EH (cell line): ENCODE data around the gene KIF1A.

Experiments
- DNase-seq: peaks from one replicate; pipeline ENCODE4 v3.0.0-alpha.2; 2015; ENCODE audit warnings: low read depth

Gene KIF1A

DNA sequence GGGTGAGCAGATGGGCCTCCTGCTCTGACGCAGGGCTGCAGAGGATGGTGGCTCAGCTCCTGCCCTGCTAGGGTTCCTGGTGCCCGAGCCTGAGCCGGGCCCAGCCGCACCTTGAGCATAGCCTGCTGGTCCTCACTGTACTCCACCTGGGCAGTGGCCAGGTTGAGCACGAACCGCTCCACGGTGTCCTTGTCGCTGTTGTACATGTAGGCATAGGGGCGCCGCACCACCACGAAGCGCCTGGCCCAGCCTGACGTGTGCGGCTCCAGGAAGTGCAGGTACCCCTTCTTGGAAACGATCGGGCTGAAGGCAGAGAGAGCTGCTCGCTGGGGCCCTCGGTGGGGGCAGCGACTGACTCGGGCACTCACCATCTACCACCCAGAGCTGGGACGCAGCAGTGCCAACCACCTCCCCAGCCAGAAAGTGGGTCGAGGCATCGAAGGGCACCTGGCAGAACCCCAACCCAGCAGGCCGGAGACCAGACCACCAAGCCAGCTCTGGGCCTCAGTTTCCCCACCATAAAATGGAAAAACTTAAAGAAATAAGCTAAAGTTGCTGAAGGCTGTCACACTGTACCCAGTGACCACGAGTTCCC lies 101.0 kb downstream of the KIF1A start:
- DNase-seq: no peak

GRCh38 chr2:240717681-240718581 lies 102.1 kb downstream of the KIF1A start:
- DNase-seq: no peak

DNA sequence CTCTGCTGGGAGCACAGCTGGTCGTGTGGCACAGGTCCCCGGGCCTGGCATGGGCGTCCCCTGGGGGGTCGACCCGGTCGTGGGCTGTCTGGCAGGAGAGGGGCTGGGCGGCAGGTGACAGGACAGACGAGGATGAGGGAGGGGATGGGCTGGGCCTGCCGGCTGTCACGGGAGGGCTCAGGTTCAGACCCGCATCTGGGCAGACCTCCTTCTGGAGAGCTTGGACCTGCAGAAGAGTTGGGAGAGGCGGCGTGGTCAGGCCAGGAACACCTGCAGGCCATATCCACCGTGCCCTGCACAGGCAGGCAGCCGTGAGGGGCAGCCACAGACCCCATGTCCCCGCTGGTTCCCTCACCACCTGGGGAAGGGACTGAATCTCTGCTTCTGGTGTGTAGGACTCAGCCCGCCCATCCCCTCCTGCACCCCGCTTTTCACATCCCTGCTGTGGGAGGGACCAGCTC lies 102.8 kb downstream of the KIF1A start:
- no peak for DNase-seq

DNA sequence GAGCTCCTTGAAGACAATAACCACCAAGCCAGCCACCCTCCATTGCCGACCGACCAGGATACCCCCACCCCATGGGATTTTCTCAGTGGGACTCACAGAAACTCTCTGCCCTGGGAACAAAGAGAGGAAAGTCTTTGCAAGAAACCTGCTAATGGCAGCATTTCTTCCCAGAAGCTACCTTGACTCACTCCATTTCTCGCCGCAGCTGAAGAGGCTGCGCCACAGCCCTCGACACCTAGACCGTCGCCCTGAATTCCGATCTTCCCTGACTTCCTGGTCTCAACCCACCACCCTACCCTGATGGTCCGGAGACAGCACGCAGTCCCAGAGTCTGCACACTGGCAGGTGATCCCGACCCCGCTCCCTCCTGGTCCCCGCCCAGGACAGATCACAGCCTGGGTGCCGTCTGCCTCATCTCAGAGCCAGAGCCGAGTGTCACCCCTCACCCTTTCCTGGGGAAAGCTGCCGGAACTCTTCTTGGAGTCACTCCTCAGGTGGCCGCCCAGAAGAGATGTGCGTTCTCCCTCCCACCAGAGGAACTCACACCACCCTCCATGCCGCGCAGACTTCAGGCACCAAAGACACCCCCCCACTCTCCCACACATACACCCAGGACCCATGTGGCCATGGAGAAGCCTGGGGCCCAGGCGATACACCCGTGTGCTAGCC lies 103.8 kb downstream of the KIF1A start:
- no peak for DNase-seq

DNA sequence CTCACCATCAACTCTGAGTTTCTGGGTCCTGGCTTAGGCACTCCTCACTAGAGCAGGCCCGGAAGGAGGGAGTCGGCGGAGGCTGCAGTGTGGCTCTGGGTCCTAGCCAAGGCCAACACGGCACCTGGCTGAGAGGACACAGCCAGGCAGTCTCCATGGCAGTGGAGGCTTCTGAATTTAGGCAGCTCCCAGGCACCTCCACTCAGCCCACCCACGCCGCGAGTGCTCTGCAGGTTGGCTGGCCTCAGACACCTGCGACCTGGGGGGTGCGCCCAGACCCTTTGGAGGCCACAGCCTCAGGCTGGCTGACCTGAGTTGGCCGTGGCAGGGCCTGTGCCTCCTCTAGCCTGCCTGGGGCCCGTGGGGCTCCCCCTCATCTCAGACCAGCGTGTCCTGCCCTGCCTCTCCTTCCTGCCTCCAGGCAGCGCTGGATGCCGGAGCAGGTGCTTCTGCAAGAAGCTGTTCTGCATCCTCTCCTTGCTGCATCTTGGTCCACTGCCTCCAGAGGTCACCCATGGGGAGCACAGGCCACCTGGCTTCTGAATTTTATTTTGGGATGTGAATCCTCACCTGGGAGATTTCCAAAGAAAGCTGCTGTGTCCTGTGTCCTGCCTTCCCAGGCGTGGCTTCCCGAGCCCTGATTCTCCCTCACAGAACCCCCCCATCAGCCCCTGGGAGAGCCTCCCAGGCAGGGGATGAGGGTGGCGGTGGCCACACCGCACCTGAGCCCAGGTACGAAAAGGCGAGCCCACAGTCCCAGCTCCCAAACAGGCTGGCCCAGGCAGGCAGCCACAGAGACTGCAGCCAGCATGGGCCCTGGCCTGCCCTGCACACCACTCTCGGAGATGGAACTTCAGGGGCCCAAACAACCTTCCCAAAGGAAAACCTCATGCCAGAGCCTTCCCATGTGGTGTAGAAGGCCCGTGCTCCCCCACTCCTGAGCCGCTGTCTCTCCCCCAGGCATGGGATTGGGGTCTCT lies 105.0 kb downstream of the KIF1A start:
- DNase-seq: no peak

DNA sequence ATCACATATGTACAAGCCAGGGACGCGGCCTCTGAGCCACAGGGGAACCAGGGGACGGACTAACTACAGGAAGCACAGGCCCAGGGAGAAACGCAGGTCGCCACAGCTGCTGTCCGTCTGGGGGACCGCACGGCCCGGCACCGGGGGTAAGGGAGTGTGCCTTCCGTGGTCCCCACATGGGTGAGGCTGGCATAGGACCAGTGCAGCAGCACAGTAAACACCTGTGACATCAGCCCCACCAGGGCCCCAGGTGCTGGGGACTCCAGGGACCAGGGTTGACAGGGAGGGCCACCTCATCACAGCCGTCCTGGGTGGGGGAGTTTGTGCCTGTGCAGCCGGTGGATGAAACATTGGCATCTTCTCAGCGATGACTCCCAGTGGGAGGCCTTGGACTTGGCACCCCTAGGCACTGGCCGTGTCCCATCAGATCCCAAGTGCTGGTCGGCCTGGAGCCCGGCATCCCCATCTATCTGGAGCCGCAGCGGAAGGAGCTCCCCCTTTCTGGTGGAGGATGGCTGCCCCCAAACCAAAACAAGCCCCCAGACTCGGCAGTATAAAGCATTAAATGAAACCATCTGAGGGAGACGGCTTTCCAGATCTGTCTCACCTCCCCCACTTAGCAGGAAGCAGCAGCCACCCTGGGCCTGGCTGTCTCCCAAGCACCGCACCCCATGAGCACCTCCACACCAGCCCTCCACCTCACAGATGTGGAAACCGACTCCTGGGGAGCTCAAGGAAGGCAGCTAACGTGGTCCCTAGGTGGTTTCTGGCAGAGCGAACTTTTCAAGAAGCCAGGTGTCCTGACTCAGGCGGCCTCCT lies 105.9 kb downstream of the KIF1A start:
- no peak for DNase-seq

- no peak for DNase-seq
Observed at GRCh38 chr2:240713071-240713927, 106.7 kb downstream of the KIF1A start.

GRCh38 chr2:240712121-240712520 lies 107.9 kb downstream of the KIF1A start:
- no peak for DNase-seq

GRCh38 chr2:240711701-240712100 lies 108.3 kb downstream of the KIF1A start:
- no peak for DNase-seq

- DNase-seq: no peak
Observed at GRCh38 chr2:240711296-240711695, 108.7 kb downstream of the KIF1A start.

DNA sequence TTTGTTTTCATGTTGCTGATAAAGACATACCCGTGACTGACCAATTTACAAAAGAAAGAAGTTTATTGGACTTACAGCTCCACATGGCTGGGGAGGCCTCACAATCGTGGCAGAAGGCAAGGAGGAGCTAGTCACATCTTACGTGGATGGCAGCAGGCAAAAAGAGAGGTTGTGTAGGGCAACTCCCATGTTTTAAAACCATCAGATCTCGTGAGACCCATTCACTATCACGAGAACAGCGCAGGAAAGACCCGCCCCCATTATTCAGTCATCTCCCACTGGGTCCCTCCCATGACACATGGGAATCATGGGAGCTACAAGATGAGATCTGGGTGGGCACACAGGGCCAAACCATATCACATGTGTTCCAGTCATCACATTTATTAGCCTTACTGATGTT lies 111.6 kb downstream of the KIF1A start:
- DNase-seq: no peak

GRCh38 chr2:240707821-240708220 lies 112.2 kb downstream of the KIF1A start:
- no peak for DNase-seq

GRCh38 chr2:240707043-240707756 lies 112.8 kb downstream of the KIF1A start:
- DNase-seq: no peak

DNA sequence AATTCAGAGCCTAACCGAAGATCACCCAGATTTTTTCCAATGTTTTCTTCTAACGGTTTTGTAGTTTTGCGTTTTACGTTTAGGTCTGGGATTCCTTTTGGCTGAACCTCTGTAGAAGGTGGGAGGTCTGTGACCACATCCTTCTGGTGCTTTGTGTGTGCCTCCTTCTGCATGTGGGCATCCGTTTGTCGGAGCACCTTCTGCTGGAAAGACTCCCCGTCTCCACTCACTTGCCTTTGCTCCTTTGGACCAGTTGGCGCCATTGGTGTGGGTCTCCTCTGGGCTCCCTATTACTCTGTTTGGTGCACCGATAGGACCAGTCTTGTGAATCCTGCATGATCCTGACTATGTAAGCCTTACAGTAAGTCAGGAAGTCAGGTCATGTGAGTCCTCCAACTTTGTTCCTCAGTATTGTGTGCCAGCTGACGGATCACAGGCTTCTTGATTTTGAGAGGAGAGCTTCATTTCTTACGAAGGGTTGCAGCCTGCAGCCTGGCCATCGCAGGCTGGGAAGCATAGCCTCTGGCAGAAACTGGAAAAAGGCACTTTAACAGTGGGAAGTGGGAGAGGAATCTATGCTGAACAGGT lies 114.7 kb downstream of the KIF1A start:
- no peak for DNase-seq

- no peak for DNase-seq
Observed at GRCh38 chr2:240704651-240705050, 115.4 kb downstream of the KIF1A start.

DNA sequence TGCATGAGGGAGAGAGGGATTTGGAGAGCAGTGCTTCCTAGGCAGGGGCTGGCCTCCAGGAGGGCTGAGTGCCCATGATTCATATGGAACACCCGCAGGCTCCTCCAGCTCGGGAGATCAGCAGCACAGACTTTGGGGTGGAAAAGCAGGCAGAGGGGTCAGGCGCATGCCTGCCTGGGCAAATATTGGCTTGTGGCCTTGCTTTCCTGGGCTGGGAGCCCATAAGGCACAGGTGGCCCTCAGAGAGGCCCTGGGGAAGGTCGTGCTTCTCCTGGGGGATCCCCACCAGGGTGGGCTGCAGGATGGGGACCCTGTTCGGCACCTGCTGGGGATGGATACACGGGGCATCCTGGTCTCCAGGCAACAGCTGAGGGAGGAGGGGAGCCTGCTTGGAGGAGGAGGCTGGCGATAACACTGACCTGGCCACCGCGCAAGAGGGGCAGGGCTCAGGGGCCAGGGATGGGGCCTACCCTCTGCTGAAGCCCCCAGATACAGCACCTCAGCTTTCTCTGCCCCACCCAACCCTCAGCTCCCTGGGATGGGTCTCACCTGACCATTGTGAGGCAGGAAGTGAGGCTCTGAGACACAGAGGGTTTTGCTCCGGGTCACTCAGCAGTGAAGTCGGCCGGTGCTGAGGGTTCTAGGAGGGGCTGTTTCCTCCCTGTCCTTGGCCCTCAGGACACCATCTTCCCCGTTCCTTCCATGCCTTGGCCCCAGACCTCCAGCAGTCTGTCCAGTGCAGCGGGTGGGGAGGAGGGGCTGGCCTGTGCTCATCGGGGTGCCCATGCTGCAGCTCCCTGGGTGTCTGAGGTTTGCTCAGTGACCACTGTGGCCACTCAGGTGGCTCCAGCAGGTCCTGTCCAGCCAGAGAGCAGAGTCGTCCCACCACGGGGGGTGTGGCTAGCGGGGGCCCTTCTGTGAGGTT lies 116.3 kb downstream of the KIF1A start:
- DNase-seq: no peak

DNA sequence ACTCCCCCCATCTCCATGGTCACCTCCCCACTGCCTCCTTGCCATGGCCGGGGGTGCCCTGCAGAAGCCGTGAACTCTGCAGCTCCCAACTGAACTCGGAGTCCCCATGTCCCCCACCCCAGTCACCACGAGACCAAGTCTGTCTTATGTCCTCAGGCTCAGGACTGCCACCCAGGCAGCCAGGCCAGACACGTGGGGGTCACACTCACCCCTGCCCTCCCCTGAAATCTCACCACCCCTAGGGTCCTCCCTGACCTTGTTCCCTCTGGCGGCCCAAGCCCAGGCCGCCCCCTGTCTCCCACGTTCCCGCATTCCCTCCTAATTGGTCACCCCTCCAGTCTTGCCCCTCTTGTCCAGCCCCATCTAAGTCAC lies 117.4 kb downstream of the KIF1A start:
- no peak for DNase-seq
